Endothelial cell of coronary artery (primary cell): ENCODE results near the gene BCL3. TPM values are rescaled to one million over a fixed set of nuclear protein-coding genes. Genes with fewer than 3 reads are reported as not detected.

ENCODE experiments used
- total RNA-seq: library from RNA; depleted of rRNA; stranded (reverse); fragments of >200 nt; gene quantifications from 2 replicates; pipeline ENCODE4 v1.2.3, GENCODE V29; 2014

Gene BCL3
- 2.2 and 7.0 TPM in 2 replicates for total RNA-seq

DNA sequence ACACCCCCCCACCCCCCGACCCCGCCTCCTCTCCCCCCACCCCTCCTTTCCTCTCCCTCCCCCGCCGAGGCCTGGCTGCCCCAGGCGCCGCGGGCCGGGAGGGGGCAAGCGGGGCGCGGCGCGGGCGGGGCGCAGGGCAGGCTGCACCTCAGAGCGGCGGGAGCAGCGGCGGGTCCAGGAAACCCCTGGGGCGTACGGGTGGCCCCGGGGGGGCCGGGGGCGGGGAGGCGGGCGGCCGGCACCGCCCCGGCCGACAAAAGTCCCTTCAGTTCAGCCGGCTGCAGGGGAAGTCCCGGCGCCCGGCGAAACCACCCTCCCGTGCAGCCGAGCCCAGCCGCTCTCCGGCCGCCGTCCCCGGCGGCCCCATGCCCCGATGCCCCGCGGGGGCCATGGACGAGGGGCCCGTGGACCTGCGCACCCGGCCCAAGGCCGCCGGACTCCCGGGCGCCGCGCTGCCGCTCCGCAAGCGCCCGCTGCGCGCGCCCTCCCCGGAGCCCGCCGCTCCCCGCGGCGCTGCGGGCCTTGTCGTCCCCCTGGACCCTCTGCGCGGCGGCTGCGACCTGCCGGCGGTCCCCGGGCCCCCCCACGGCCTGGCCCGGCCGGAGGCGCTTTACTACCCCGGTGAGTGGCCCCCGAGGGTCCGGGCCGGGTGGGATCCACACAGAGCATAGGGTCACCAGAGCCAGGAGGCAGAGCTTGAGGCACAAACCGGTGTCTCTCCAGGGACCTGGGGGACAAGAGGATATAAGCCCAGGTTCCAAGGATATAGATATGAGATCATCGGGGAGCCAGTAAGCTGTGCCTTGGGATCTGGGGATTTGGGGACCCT lies at the start of gene BCL3:
Gene BCL3, plus strand, starts transcription at position 283 of the 829 bp plus-strand sequence. Its CDS starts 83 bp downstream, at position 366.

GRCh38 chr19:44777715-44778347 lies 29.3 kb downstream of the BCL3 start, which contains the start of gene CBLC:
Gene CBLC (plus strand): TSS chr19:44777890. CDS start chr19:44777932, 42 bp downstream.

GRCh38 chr19:44808463-44809371 lies 60.2 kb downstream of the BCL3 start, which contains the start of gene BCAM:
Gene BCAM (plus strand): TSS chr19:44809103. CDS start chr19:44809125, 22 bp downstream.

Other genes starting within 250 kb of the BCL3 start
- gene ZNF180, start 248.2 kb upstream of the BCL3 start, total RNA-seq = 7.3 and 7.9 TPM in 2 replicates
- gene CEACAM20, start 219.0 kb upstream of the BCL3 start, total RNA-seq = 0.09 TPM in 1 of 2 replicates, not detected in the other
- 0.27 and 0.28 TPM in 2 replicates for gene IGSF23, start 135.1 kb upstream of the BCL3 start, total RNA-seq
- 113 and 246 TPM in 2 replicates for gene PVR, start 104.8 kb upstream of the BCL3 start, total RNA-seq
- 1.3 and 1.5 TPM in 2 replicates for gene CEACAM19, start 77.2 kb upstream of the BCL3 start, total RNA-seq
- gene CEACAM16, start 49.6 kb upstream of the BCL3 start, total RNA-seq = 0.09 TPM in 1 of 2 replicates, not detected in the other
- gene CBLC, start 29.2 kb downstream of the BCL3 start, total RNA-seq = not detected in 2 replicates
- 15.7 and 21.9 TPM in 2 replicates for gene BCAM, start 60.4 kb downstream of the BCL3 start, total RNA-seq
- gene NECTIN2, start 97.6 kb downstream of the BCL3 start, total RNA-seq = 90.7 and 110 TPM in 2 replicates
- 44.8 and 73.0 TPM in 2 replicates for gene TOMM40, start 142.5 kb downstream of the BCL3 start, total RNA-seq
- gene APOE, start 157.1 kb downstream of the BCL3 start, total RNA-seq = 0.28 and 0.81 TPM in 2 replicates
- 0.28 and 0.72 TPM in 2 replicates for gene APOC1, start 165.9 kb downstream of the BCL3 start, total RNA-seq
- not detected in 2 replicates for gene APOC4, start 193.5 kb downstream of the BCL3 start, total RNA-seq
- gene APOC2, start 197.3 kb downstream of the BCL3 start, total RNA-seq = not detected in 2 replicates
- 31.9 and 40.3 TPM in 2 replicates for gene CLPTM1, start 206.7 kb downstream of the BCL3 start, total RNA-seq